ENCODE measurements around the gene MUC21. TPM values are rescaled to one million over a fixed set of nuclear protein-coding genes. Genes with fewer than 3 reads are reported as not detected.
A peak's percentile ranks its signal among the peaks of the same experiment; 100 is the strongest.

Gene MUC21
- total RNA-seq, 1 experiment from 2014 or later = not detected

- peaks cover 23% of the 10 kb centered on the region for H3K4me1 Mint-ChIP-seq (ENCODE audit: low read depth, unreplicated experiment)
These were observed 41.0 kb upstream of the MUC21 start for GRCh38 chr6:30942338-30943060.

GRCh38 chr6:30944051-30944450, 39.5 kb upstream of the MUC21 start:
- intact Hi-C loops (cut with micrococcal nuclease; ENCODE audit: unreplicated experiment) = no loop called here
- H3K4me1 ChIP-seq = peaks cover 23% of the 10 kb centered on the region
- DNase-seq = no peak
- Mint-ChIP-seq H3K36me3 (ENCODE audit: insufficient read depth, unreplicated experiment) (no peaks in the 10 kb centered on the region), H3K9me3 (ENCODE audit: unreplicated experiment) (no peaks in the 10 kb centered on the region), H3K27me3 (ENCODE audit: insufficient read depth, unreplicated experiment) (no peaks in the 10 kb centered on the region), H3K27ac (ENCODE audit: unreplicated experiment) (no peak overlapping the region), H3K4me1 (ENCODE audit: low read depth, unreplicated experiment) (peaks cover 23% of the 10 kb centered on the region), H3K4me3 (ENCODE audit: unreplicated experiment) (no peak overlapping the region)
- CTCF ChIA-PET = interaction anchor here (2.4 kb wide), 1 partner anchor 127 kb away, joined by 24 read pairs; no protein-coding TSS in a partner anchor
- no peaks in the 10 kb centered on the region for H3K27me3 ChIP-seq (replicated peaks; ENCODE audit: control insufficient read depth, insufficient read depth, low read length)
- no peak for TF ChIP-seq CTCF (IDR thresholded peaks at IDR 0.05; ENCODE audit: insufficient read depth in 1 of 2, low read depth in 1 of 2, low read length in 1 of 2, severe bottlenecking in 1 of 2, unreplicated experiment in 1 of 2)
- no peaks in the 10 kb centered on the region for H3K9me3 ChIP-seq
- POLR2A ChIA-PET = no interaction called here
- H3K36me3 ChIP-seq (ENCODE audit: control insufficient read depth, insufficient read depth, low read length) = no peaks in the 10 kb centered on the region
- H3K4me3 ChIP-seq (ENCODE audit: low read depth, low read length) = no peak overlapping the region
- no TSS peak for BruUV-seq (replicated peaks)

More at GRCh38 chr6:30942338-30943060, 41.0 kb upstream of the MUC21 start:
- H3K4me1 ChIP-seq = peaks cover 23% of the 10 kb centered on the region
- no peaks in the 10 kb centered on the region for H3K27me3 Mint-ChIP-seq (ENCODE audit: insufficient read depth, unreplicated experiment)
- no peaks in the 10 kb centered on the region for H3K36me3 Mint-ChIP-seq (ENCODE audit: insufficient read depth, unreplicated experiment)
- H3K9me3 ChIP-seq = no peaks in the 10 kb centered on the region
- ChIA-PET POLR2A (interaction anchor here (1.2 kb wide), 1 partner anchor 225 kb away, joined by 3 read pairs; the partner anchor contains the start of gene MDC1), CTCF (interaction anchor here (0.6 to 2.4 kb wide), 20 partner anchors 11 to 673 kb away, joined by 3 to 24 read pairs (median 4); partner anchors contain the start of genes AIF1, GTF2H4 and VARS2)
- intact Hi-C loops (cut with micrococcal nuclease; ENCODE audit: unreplicated experiment) = no loop called here
- H3K27me3 ChIP-seq (replicated peaks; ENCODE audit: control insufficient read depth, insufficient read depth, low read length) = no peaks in the 10 kb centered on the region
- peak; percentile 52 to 67 for TF ChIP-seq CTCF (IDR thresholded peaks at IDR 0.05; ENCODE audit: insufficient read depth in 1 of 2, low read depth in 1 of 2, low read length in 1 of 2, severe bottlenecking in 1 of 2, unreplicated experiment in 1 of 2)
- no TSS peak for BruUV-seq (replicated peaks)
- no peak overlapping the region for H3K4me3 ChIP-seq (ENCODE audit: low read depth, low read length)
- H3K36me3 ChIP-seq (ENCODE audit: control insufficient read depth, insufficient read depth, low read length) = no peaks in the 10 kb centered on the region
- H3K9me3 Mint-ChIP-seq (ENCODE audit: unreplicated experiment) = no peaks in the 10 kb centered on the region
- peak overlapping the region; percentile 80 for H3K27ac Mint-ChIP-seq (ENCODE audit: unreplicated experiment)
- DNase-seq = peak; percentile 91 to 94
- H3K4me3 Mint-ChIP-seq (ENCODE audit: unreplicated experiment) = peak overlapping the region; percentile 55

GRCh38 chr6:30945281-30945680, 38.2 kb upstream of the MUC21 start:
- H3K27me3 Mint-ChIP-seq (ENCODE audit: insufficient read depth, unreplicated experiment) = no peaks in the 10 kb centered on the region
- no peaks in the 10 kb centered on the region for H3K36me3 Mint-ChIP-seq (ENCODE audit: insufficient read depth, unreplicated experiment)
- ChIA-PET POLR2A (no interaction called here), CTCF (interaction anchor here (0.7 kb wide), 1 partner anchor 32 kb away, joined by 4 read pairs; no protein-coding TSS in a partner anchor)
- no peak overlapping the region for H3K27ac Mint-ChIP-seq (ENCODE audit: unreplicated experiment)
- DNase-seq = no peak
- H3K4me1 Mint-ChIP-seq (ENCODE audit: low read depth, unreplicated experiment) = peaks cover 23% of the 10 kb centered on the region
- H3K4me1 ChIP-seq = peaks cover 18% of the 10 kb centered on the region
- H3K36me3 ChIP-seq (ENCODE audit: control insufficient read depth, insufficient read depth, low read length) = no peaks in the 10 kb centered on the region
- H3K9me3 Mint-ChIP-seq (ENCODE audit: unreplicated experiment) = peaks cover 6% of the 10 kb centered on the region
- no peaks in the 10 kb centered on the region for H3K27me3 ChIP-seq (replicated peaks; ENCODE audit: control insufficient read depth, insufficient read depth, low read length)
- TF ChIP-seq CTCF (IDR thresholded peaks at IDR 0.05; ENCODE audit: insufficient read depth in 1 of 2, low read depth in 1 of 2, low read length in 1 of 2, severe bottlenecking in 1 of 2, unreplicated experiment in 1 of 2) = no peak
- no peaks in the 10 kb centered on the region for H3K9me3 ChIP-seq
- intact Hi-C loops (cut with micrococcal nuclease; ENCODE audit: unreplicated experiment) = no loop called here
- no peak overlapping the region for H3K4me3 ChIP-seq (ENCODE audit: low read depth, low read length)
- no peak overlapping the region for H3K4me3 Mint-ChIP-seq (ENCODE audit: unreplicated experiment)
- BruUV-seq (replicated peaks) = no TSS peak

Measured in Caco-2 (cell line).